GM12801 (cell line): ENCODE data around the gene TMEM59.

Source experiments
- TF ChIP-seq, protein P1 (sequence below): IDR thresholded peaks from one replicate; pipeline ENCODE4 v1.5.1; 2011; ENCODE audit warnings: control low read depth; ENCODE audit not compliant: insufficient read length; ENCODE audit errors: extremely low read depth

Gene TMEM59

DNA sequence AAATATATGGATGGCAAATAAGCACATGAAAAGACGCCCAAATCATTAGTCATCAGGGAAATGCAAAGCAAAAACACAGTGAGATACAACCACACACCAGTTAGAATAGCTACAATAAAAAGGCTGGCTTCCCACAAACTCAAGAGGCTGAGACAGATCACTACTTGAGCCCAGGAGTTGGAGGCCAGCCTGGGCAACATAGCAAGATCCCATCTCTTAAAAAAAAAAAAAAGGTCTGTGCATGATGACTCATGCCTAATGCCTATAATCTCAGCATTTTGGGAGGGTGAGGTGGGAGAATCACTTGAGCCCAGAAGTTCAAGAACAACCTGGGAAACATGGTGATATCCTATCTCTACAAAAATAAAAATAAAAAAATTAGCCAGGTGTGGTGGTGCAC, 54.8 kb downstream of the TMEM59 start:
- TF ChIP-seq, protein P1, sequence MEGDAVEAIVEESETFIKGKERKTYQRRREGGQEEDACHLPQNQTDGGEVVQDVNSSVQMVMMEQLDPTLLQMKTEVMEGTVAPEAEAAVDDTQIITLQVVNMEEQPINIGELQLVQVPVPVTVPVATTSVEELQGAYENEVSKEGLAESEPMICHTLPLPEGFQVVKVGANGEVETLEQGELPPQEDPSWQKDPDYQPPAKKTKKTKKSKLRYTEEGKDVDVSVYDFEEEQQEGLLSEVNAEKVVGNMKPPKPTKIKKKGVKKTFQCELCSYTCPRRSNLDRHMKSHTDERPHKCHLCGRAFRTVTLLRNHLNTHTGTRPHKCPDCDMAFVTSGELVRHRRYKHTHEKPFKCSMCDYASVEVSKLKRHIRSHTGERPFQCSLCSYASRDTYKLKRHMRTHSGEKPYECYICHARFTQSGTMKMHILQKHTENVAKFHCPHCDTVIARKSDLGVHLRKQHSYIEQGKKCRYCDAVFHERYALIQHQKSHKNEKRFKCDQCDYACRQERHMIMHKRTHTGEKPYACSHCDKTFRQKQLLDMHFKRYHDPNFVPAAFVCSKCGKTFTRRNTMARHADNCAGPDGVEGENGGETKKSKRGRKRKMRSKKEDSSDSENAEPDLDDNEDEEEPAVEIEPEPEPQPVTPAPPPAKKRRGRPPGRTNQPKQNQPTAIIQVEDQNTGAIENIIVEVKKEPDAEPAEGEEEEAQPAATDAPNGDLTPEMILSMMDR: no peak

DNA sequence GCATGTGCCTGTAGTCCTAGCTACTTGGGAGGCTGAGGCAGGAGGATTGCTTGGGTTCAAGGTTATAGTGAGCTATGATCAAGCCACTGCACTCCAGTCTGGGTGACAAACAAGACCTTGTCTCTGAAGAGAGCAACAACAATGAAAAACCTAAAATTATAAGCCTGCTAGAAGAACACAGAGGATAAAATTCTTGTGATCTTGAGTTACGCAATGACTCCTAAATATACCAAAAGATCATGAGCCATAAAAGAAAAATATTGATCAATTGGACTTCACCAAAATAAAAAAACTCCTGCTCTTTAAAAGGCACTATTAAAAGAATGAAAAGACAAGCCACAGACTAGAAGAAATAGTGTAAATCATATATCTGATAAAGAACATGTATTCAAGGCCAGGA, 57.3 kb downstream of the TMEM59 start:
- TF ChIP-seq, protein P1: no peak

DNA sequence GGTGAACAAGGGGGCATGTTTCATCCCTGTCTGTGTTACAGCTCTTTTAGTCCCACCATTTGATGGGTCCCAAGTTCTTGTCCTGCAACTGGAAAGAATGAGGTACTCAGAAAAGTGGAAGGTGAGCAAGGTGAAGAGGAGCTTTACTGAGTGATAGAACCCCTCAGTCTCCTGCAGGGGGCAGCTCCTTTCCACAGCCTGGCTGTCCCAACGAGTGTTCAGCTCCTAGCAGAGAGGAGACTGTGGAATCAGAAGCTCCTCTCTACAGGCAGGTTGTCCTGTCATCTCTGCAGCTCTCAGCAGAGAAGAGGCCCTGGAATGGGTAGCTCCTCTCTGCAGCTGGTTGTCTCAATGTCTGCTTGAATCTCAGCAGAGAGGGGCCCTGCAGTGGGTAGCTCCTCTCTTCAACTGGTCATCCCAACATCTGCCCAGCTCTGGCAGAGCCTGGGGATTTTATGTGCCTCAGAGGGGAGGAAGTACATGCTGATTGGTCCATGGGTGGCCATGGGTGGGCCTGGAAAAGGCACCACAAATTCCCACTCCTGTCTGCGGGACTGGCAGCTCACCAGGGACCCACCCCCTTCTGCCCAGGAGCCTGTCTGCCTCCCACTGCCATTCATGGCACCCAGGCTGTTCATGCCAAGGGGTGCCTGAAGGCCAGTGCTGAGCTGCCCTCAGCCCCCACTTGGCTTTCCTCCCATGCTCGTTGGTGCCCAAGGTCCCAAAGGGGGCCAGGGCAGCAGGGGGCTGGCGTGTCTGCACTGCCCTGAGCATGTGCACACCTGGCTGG, 60.7 kb downstream of the TMEM59 start:
- TF ChIP-seq, protein P1: no peak

DNA sequence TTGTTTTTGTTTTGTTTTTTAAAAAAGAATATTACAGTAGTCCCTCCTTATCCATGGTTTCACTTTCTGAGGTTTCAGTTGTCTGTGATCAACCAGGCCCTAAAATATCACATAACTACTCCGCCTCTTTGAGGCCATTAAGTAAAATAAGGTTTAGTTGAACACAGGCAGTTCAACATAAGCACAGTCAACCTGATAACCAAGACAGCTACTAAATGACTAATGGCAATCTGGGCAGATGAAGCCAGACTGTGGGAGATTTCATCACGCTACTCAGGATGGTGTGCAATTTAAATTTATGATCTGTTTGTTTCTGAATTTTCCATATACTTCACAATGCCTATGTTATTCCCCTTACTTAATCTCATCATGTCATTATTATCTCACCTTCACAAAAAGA, 65.1 kb downstream of the TMEM59 start:
- TF ChIP-seq, protein P1: no peak

DNA sequence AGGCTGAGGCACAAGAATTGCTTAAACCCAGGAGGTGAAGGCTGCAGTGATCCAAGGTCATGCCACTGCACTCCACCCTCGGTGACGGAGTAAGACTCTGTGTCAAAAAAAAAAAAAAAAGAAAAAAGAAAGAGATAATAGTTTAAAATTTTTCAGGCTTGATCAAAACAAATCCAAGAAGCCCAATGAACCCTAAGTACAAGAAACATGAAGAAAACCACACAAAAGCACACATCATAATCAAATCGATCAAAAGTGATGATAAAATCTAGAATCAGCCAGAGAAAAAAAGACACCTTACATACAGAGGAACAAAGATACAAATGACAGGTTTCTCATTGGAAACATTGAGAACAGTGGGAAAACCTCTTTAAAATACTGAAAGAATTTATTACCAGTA, 66.5 kb downstream of the TMEM59 start:
- TF ChIP-seq, protein P1: no peak

DNA sequence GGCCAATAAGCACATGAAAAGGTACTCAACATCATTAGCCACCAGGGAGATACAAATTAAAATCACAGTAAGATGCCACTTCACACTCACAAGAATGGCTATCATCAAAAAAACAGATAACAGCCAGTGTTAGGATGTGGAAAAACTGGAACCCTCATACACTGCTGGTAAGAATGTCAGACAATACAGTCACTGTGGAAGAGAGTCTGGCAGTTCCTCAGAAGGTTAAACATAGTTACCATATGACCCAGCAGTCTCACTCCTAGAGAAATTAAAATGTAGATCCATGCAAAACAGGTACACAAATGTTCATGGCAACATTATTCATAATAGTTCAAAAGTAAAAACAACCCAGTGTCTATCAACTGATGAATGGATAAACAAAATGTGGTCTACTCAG, 68.3 kb downstream of the TMEM59 start:
- TF ChIP-seq, protein P1: no peak

DNA sequence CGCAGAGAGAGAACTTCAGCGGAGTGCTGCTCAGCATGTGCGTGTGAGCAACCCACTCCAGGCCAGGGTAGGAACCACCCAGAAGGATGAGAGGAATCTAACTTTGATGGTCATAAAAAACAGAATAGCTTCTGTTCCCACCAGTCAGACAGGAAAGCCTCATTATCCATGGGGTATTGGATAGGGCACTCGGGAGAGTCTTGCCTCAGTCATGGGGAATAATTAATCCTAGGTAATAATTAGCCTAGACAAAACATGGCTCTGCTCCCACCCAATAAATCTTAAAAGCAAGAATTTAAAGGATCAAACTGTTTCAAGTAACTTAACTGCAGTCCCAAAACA, 70.3 kb downstream of the TMEM59 start:
- TF ChIP-seq, protein P1: no peak
